Parathyroid adenoma (tissue), 2 donors: ENCODE measurements around the gene PRKCE.
"Not testable (repeated sequence)": the region's sequence is repeated elsewhere in the genome, so short reads cannot be mapped to it uniquely, and the experiment has no call there.

Experiments
- H2AFZ ChIP-seq: fragments of 300-600 bp; sonication (generic); one replicate; pipeline ENCODE4 v1.7.0; 2017; ENCODE audit warnings: antibody characterized with exemption, mild to moderate bottlenecking
- H3K27ac ChIP-seq: fragments of 300-600 bp; sonication (generic); one replicate; pipeline ENCODE4 v1.7.0; 2017
- H3K27me3 ChIP-seq: fragments of 300-600 bp; sonication (generic); one replicate; pipeline ENCODE4 v1.7.0; 2017; ENCODE audit warnings: low read length; ENCODE audit not compliant: control insufficient read depth, insufficient read depth
- H3K36me3 ChIP-seq: fragments of 300-600 bp; sonication (generic); one replicate; pipeline ENCODE4 v1.7.0; 2017; ENCODE audit warnings: low read length; ENCODE audit not compliant: control insufficient read depth, insufficient read depth
- H3K4me1 ChIP-seq: fragments of 300-600 bp; sonication (generic); one replicate; pipeline ENCODE4 v1.7.0; 2017; ENCODE audit warnings: control low read depth
- H3K4me2 ChIP-seq: fragments of 300-600 bp; sonication (generic); one replicate; pipeline ENCODE4 v1.7.0; 2017; ENCODE audit warnings: low read length
- H3K4me3 ChIP-seq: fragments of 300-600 bp; sonication (generic); one replicate; pipeline ENCODE4 v1.7.0; 2017; ENCODE audit warnings: low read depth, low read length
- H3K79me2 ChIP-seq: fragments of 300-600 bp; sonication (generic); one replicate; pipeline ENCODE4 v1.7.0; 2017; ENCODE audit warnings: control low read depth
- H3K9ac ChIP-seq: fragments of 300-600 bp; sonication (generic); one replicate; pipeline ENCODE4 v1.7.0; 2017; ENCODE audit warnings: mild to moderate bottlenecking
- H3K9me3 ChIP-seq: fragments of 300-600 bp; sonication (generic); one replicate; pipeline ENCODE4 v1.7.0; 2017; ENCODE audit warnings: low read length; ENCODE audit not compliant: control insufficient read depth
- CTCF ChIP-seq: fragments of 300-600 bp; sonication (generic); IDR thresholded peaks from one replicate; pipeline ENCODE4 v1.7.0; 2017; ENCODE audit warnings: antibody characterized with exemption, mild to moderate bottlenecking
- donor health status: primary hyperparathyroidism.

Gene PRKCE

GRCh38 chr2:46200100-46200690 lies 548.7 kb downstream of the PRKCE start:
- Histone ChIP-seq H3K4me2 (no peak overlapping the region), H3K79me2 (no peaks in the 10 kb centered on the region), H2AFZ (no peak overlapping the region), H3K4me1 (no peaks in the 10 kb centered on the region), H3K27ac (no peak overlapping the region), H3K9ac (no peak overlapping the region), H3K36me3 (no peaks in the 10 kb centered on the region), H3K27me3 (no peaks in the 10 kb centered on the region), H3K4me3 (no peak overlapping the region), H3K9me3 (no peaks in the 10 kb centered on the region)
- TF ChIP-seq CTCF: no peak

GRCh38 chr2:46200861-46201605 lies 549.6 kb downstream of the PRKCE start:
- H3K9me3 ChIP-seq: no peaks in the 10 kb centered on the region
- no peaks in the 10 kb centered on the region for H3K27me3 ChIP-seq
- H3K79me2 ChIP-seq: no peaks in the 10 kb centered on the region
- no peak overlapping the region for H3K9ac ChIP-seq
- no peaks in the 10 kb centered on the region for H3K4me1 ChIP-seq
- no peak for TF ChIP-seq CTCF
- no peak overlapping the region for H2AFZ ChIP-seq
- no peaks in the 10 kb centered on the region for H3K36me3 ChIP-seq
- H3K4me2 ChIP-seq: no peak overlapping the region
- H3K4me3 ChIP-seq: no peak overlapping the region
- H3K27ac ChIP-seq: no peak overlapping the region

- no peak for TF ChIP-seq CTCF
- H3K36me3 ChIP-seq: no peaks in the 10 kb centered on the region
- no peaks in the 10 kb centered on the region for H3K9me3 ChIP-seq
- H3K4me2 ChIP-seq: no peak overlapping the region
- no peak overlapping the region for H3K4me3 ChIP-seq
- no peak overlapping the region for H3K27ac ChIP-seq
- no peak overlapping the region for H3K9ac ChIP-seq
- H3K27me3 ChIP-seq: no peaks in the 10 kb centered on the region
- H2AFZ ChIP-seq: no peak overlapping the region
- H3K79me2 ChIP-seq: no peaks in the 10 kb centered on the region
- H3K4me1 ChIP-seq: no peaks in the 10 kb centered on the region
Observed at GRCh38 chr2:46202453-46202852, 551.0 kb downstream of the PRKCE start.

DNA sequence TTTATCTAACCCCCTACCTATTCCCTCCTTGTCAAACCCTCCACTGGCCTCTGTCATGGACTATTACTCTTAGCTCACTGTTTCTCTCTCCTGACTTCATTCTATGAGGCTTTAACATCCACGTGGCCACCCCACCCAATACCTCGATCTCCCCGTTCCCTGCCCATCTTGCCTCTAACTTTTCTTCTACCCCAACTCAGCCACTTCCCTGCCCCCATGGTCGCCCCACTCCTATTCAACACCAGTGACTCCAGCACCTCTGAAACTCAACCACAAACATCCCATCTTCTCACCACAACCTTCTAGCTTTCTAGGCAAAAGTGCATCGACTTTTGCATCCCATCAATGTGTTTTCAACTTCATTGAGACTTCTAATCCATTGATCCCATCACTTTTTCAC lies 551.5 kb downstream of the PRKCE start:
- no peaks in the 10 kb centered on the region for H3K79me2 ChIP-seq
- H2AFZ ChIP-seq: no peak overlapping the region
- H3K9me3 ChIP-seq: no peaks in the 10 kb centered on the region
- no peaks in the 10 kb centered on the region for H3K36me3 ChIP-seq
- no peak overlapping the region for H3K9ac ChIP-seq
- no peak overlapping the region for H3K4me3 ChIP-seq
- no peak overlapping the region for H3K27ac ChIP-seq
- H3K4me2 ChIP-seq: no peak overlapping the region
- no peaks in the 10 kb centered on the region for H3K27me3 ChIP-seq
- TF ChIP-seq CTCF: no peak
- H3K4me1 ChIP-seq: no peaks in the 10 kb centered on the region

- not testable (repeated sequence) for H3K27me3 ChIP-seq, H2AFZ ChIP-seq, H3K4me3 ChIP-seq, H3K4me1 ChIP-seq, H3K4me2 ChIP-seq, H3K27ac ChIP-seq, H3K36me3 ChIP-seq, H3K9ac ChIP-seq, H3K79me2 ChIP-seq, H3K9me3 ChIP-seq
Observed at GRCh38 chr2:46203636-46204035, 552.2 kb downstream of the PRKCE start.
